Measurements from ENCODE around the gene KATNB1.

KATNB1 gene

GRCh38 chr16:57805176-57805575 is 69.6 kb downstream of the KATNB1 start:
- Histone ChIP-seq H3F3A (ENCODE audit: insufficient read depth, low read length) (peaks cover 11% of the 10 kb centered on the region; the same call in 1 of the 2 replicates), H3K79me2 (ENCODE audit: low read length) (no peaks in the 10 kb centered on the region), H3K4me2 (ENCODE audit: low read depth, low read length) (no peak overlapping the region), H4K20me1 (ENCODE audit: insufficient read depth, low read length) (no peaks in the 10 kb centered on the region), H3K9ac (ENCODE audit: low read length) (no peak overlapping the region), H3K27me3 (replicated peaks; ENCODE audit: insufficient read depth, low read length) (no peaks in the 10 kb centered on the region), H2AFZ (ENCODE audit: low read length) (no peak overlapping the region), H3K4me1 (ENCODE audit: low read length) (peaks cover 16% of the 10 kb centered on the region), H3K9me2 (replicated peaks; ENCODE audit: insufficient read depth, low read length) (no peaks in the 10 kb centered on the region), H3K27ac (ENCODE audit: low read length) (no peak overlapping the region), H3K4me3 (ENCODE audit: low read length) (no peak overlapping the region), H3K36me3 (replicated peaks; ENCODE audit: insufficient read depth, low read length) (no peaks in the 10 kb centered on the region), H3K9me3 (replicated peaks; ENCODE audit: insufficient read depth, low read length) (no peaks in the 10 kb centered on the region)
- TF ChIP-seq CTCF (IDR thresholded peaks at IDR 0.05; ENCODE audit: low read length) (no peak), EZH2phosphoT487 (IDR thresholded peaks at IDR 0.05; ENCODE audit: low read length) (no peak), EZH2 (optimal IDR thresholded peaks at IDR 0.05; ENCODE audit: low read depth, low read length) (no peak)
- DNase-seq = no peak

Data from MM.1S (cell line).